Panc1 (cell line): Measurements from ENCODE around the gene MTUS2. TPM values are rescaled to one million over a fixed set of nuclear protein-coding genes. Genes with fewer than 3 reads are reported as not detected.

Experiments
- ATAC-seq: fragments of 200-7000 bp; cut with Tn5 transposase; 2 replicates; pipeline ENCODE4 v1.9.1; 2020; ENCODE audit warnings: mild to moderate bottlenecking, moderate library complexity
- BruUV-seq: library from RNA; stranded (reverse); fragments of 400-500 nt; replicated peaks from 2 replicates; lab custom pipeline; 2021; lab: Mats Ljungman, UMichigan
- CTCF ChIA-PET: fragments of 300-600 bp; sonication (Branson Sonifier 250); formaldehyde crosslinking; loops from one replicate; lab custom pipeline; 2022; ENCODE audit warnings: antibody characterized with exemption; lab: Charles Lee
- POLR2A ChIA-PET: fragments of 300-600 bp; sonication (Branson Sonifier 250); formaldehyde crosslinking; loops from one replicate; lab custom pipeline; 2022; ENCODE audit warnings: antibody characterized with exemption; lab: Charles Lee
- DNase-seq: peaks from one replicate; pipeline ENCODE4 v3.0.0-alpha.2; 2010; ENCODE audit warnings: low read depth, low spot score
- H3K27ac ChIP-seq: 2 replicates; pipeline ENCODE4 v1.5.1; 2011; ENCODE audit warnings: mild to moderate bottlenecking, low read length, inconsistent platforms
- H3K27me3 ChIP-seq: fragments of 200-500 bp; sonication (Bioruptor generic); 2 replicates; pipeline ENCODE4 v1.6.0; 2014; ENCODE audit warnings: low read length, inconsistent platforms; ENCODE audit not compliant: control insufficient read depth, insufficient read depth
- H3K36me3 ChIP-seq: fragments of 200-500 bp; sonication (Bioruptor generic); 2 replicates; pipeline ENCODE4 v1.5.1; 2014; ENCODE audit warnings: inconsistent platforms, mild to moderate bottlenecking, low read length, moderate library complexity; ENCODE audit not compliant: control insufficient read depth, insufficient read depth
- H3K4me1 ChIP-seq: 2 replicates; pipeline ENCODE4 v1.5.1; 2011; ENCODE audit warnings: inconsistent platforms, mild to moderate bottlenecking, low read length, moderate library complexity; ENCODE audit not compliant: control insufficient read depth, insufficient read depth
- H3K4me3 ChIP-seq, 2 experiments: 2 replicates each; pipeline ENCODE4 v1.5.1; 2011 to 2012; ENCODE audit warnings: low read depth in 2 of 2, low read length in 2 of 2, mild to moderate bottlenecking in 2 of 2, inconsistent platforms in 1 of 2, moderate library complexity in 1 of 2
- H3K9me3 ChIP-seq: fragments of 200-500 bp; sonication (Bioruptor generic); 2 replicates; pipeline ENCODE4 v1.5.1; 2014; ENCODE audit warnings: low read depth, mild to moderate bottlenecking, inconsistent platforms, low read length, moderate library complexity; ENCODE audit not compliant: control insufficient read depth, insufficient read depth
- CTCF ChIP-seq: fragments of 450-650 bp; IDR thresholded peaks from 2 replicates; pipeline ENCODE4 v1.5.1; 2017; ENCODE audit warnings: mild to moderate bottlenecking
- POLR2AphosphoS5 ChIP-seq: IDR thresholded peaks from 2 replicates; pipeline ENCODE4 v1.6.1; 2012; ENCODE audit warnings: mild to moderate bottlenecking, low read depth, low read length, moderate library complexity
- REST ChIP-seq, 2 experiments: IDR thresholded peaks; 2 replicates each; pipeline ENCODE4 v1.6.1; 2011 to 2012; ENCODE audit warnings: low read depth in 2 of 2, control low read depth in 1 of 2, low read length in 1 of 2, mild to moderate bottlenecking in 1 of 2, moderate library complexity in 1 of 2; ENCODE audit not compliant: insufficient read depth in 1 of 2
- SIN3A ChIP-seq: IDR thresholded peaks from 2 replicates; pipeline ENCODE4 v1.6.1; 2012; ENCODE audit warnings: low read depth, mild to moderate bottlenecking, low read length, moderate library complexity, borderline replicate concordance; ENCODE audit not compliant: insufficient read depth
- TCF7L2 ChIP-seq: IDR thresholded peaks from 2 replicates; pipeline ENCODE4 v1.6.1; 2011; ENCODE audit warnings: mild to moderate bottlenecking, low read depth, low read length, inconsistent platforms
- in situ Hi-C: cut with HindIII; loops from 2 replicates; pipeline ENCODE4 v1.10.0; 2016; ENCODE audit warnings: low sequenced_read_pairs, low pct_unique_long_range_greater_than_20kb
- intact Hi-C: fragments of 100-400 bp; cut with micrococcal nuclease; formaldehyde crosslinking; loops from one replicate; pipeline ENCODE4 v1.10.0; 2022; ENCODE audit not compliant: unreplicated experiment
- total RNA-seq: library from RNA; stranded (reverse); gene quantifications from one replicate; pipeline ENCODE4 v1.2.1, GENCODE V29; 2021; ENCODE audit not compliant: unreplicated experiment

The MTUS2 gene
- total RNA-seq, 1 experiment from 2014 or later, result 0.05 TPM

GRCh38 chr13:29441306-29441705 lies 621.2 kb downstream of the MTUS2 start:
- no peaks in the 10 kb centered on the region for H3K4me1 ChIP-seq
- intact Hi-C loops (no loop called here), in situ Hi-C loops (no loop called here)
- H3K36me3 ChIP-seq, result no peaks in the 10 kb centered on the region
- no TSS peak for BruUV-seq
- ChIA-PET CTCF (no interaction called here), POLR2A (no interaction called here)
- no peak overlapping the region for H3K4me3 ChIP-seq
- TF ChIP-seq REST (IDR thresholded peaks at IDR 0.05; ENCODE audit: insufficient read depth in 1 of 2, low read depth in 2 of 2, low read length in 1 of 2) (no peak), POLR2AphosphoS5 (no peak), CTCF (no peak)
- H3K9me3 ChIP-seq, result no peaks in the 10 kb centered on the region
- ATAC-seq (no peak), DNase-seq (no peak)
- H3K27ac ChIP-seq, result no peak overlapping the region
- H3K27me3 ChIP-seq, result no peaks in the 10 kb centered on the region; the same call in 1 of the 2 replicates

- no TSS peak for BruUV-seq
- intact Hi-C loops, result no loop called here
- H3K4me1 ChIP-seq, result no peaks in the 10 kb centered on the region
- H3K36me3 ChIP-seq, result no peaks in the 10 kb centered on the region
- no peak for DNase-seq
- no peak overlapping the region for H3K4me3 ChIP-seq
- CTCF ChIA-PET, result no interaction called here
- TF ChIP-seq TCF7L2 (no peak), POLR2AphosphoS5 (no peak), REST (IDR thresholded peaks at IDR 0.05; ENCODE audit: insufficient read depth in 1 of 2, low read depth in 2 of 2, low read length in 1 of 2) (no peak), SIN3A (no peak), CTCF (no peak)
- H3K9me3 ChIP-seq, result no peaks in the 10 kb centered on the region
- H3K27me3 ChIP-seq, result no peaks in the 10 kb centered on the region; the same call in 1 of the 2 replicates
- in situ Hi-C loops, result no loop called here
- POLR2A ChIA-PET, result no interaction called here
- no peak overlapping the region for H3K27ac ChIP-seq
- no peak for ATAC-seq
Observed at GRCh38 chr13:29446016-29446415, 625.9 kb downstream of the MTUS2 start.
